Spleen (tissue), 11 donors: Measurements from ENCODE around the gene FAM107B. TPM values are rescaled to one million over a fixed set of nuclear protein-coding genes. Genes with fewer than 3 reads are reported as not detected.

Experiments used
- DNase-seq: peaks from one replicate; pipeline ENCODE4 v3.0.0-alpha.2; 2020
- H3K27ac ChIP-seq, 8 donors: fragments of 200-600 bp; sonication (generic) in 7 of 8; 1 replicate in 4 of 8; 2 replicates in 4 of 8; pipeline versions ENCODE4 v1.5.0 to v1.8.0; 2016 to 2021; ENCODE audit warnings: inconsistent platforms in 4 of 8, mild to moderate bottlenecking in 4 of 8, moderate library complexity in 1 of 8
- H3K27me3 ChIP-seq, 7 donors: fragments of 200-600 bp; sonication (generic) in 6 of 7; replicated peaks in 1 of 7; 1 replicate in 4 of 7; 2 replicates in 3 of 7; pipeline versions ENCODE4 v1.5.0 to v1.8.0; 2016 to 2021; ENCODE audit warnings: inconsistent platforms in 3 of 7, mild to moderate bottlenecking in 1 of 7
- H3K36me3 ChIP-seq, 6 donors: fragments of 200-600 bp; sonication (generic) in 5 of 6; 1 replicate in 4 of 6; 2 replicates in 2 of 6; pipeline versions ENCODE4 v1.5.0 to v1.8.0; 2016 to 2021; ENCODE audit warnings: inconsistent platforms in 2 of 6
- H3K4me1 ChIP-seq, 6 donors: fragments of 200-600 bp; sonication (generic) in 5 of 6; 1 replicate in 3 of 6; 2 replicates in 3 of 6; pipeline versions ENCODE4 v1.5.0 to v1.8.0; 2016 to 2021; ENCODE audit warnings: inconsistent platforms in 3 of 6
- H3K4me3 ChIP-seq, 8 donors: fragments of 200-600 bp; sonication (generic) in 7 of 8; 1 replicate in 4 of 8; 2 replicates in 4 of 8; pipeline versions ENCODE4 v1.5.0 to v1.8.0; 2016 to 2021; ENCODE audit warnings: inconsistent platforms in 4 of 8, mild to moderate bottlenecking in 4 of 8, moderate library complexity in 2 of 8
- H3K9me3 ChIP-seq, 8 donors: fragments of 200-600 bp; sonication (generic) in 7 of 8; 1 replicate in 4 of 8; 2 replicates in 4 of 8; pipeline versions ENCODE4 v1.5.0 to v1.8.0; 2016 to 2021; ENCODE audit warnings: inconsistent platforms in 4 of 8
- CTCF ChIP-seq, 11 experiments: fragments of 200-600 bp in 7 of 11; fragments of 450-650 bp in 4 of 11; sonication (generic) in 4 of 11; IDR thresholded peaks in 8 of 11; conservative IDR thresholded peaks in 3 of 11; 1 replicate in 7 of 11; 2 replicates in 4 of 11; pipeline versions ENCODE4 v1.4.0 to v1.8.0; 2016 to 2021; ENCODE audit warnings: antibody characterized with exemption in 11 of 11, inconsistent platforms in 4 of 11, mild to moderate bottlenecking in 1 of 11
- POLR2A ChIP-seq, 3 donors: fragments of 450-650 bp; IDR thresholded peaks; one replicate each; pipeline ENCODE4 v1.5.1; 2017; ENCODE audit warnings: antibody characterized with exemption in 3 of 3, mild to moderate bottlenecking in 1 of 3
- POLR2AphosphoS5 ChIP-seq, 3 donors: sonication (generic); formaldehyde crosslinking; IDR thresholded peaks; one replicate each; pipeline ENCODE4 v1.5.1; 2017; ENCODE audit warnings: antibody characterized with exemption in 3 of 3
- WGBS, 5 donors: extraction: QIAGEN DNeasy Blood & Tissue Kit in 3 of 5; methylation state at CpG; one replicate each; pipeline versions ENCODE4 v1.1.5 to v1.1.7; 2013 to 2018; 5-methylcytosine and 5-hydroxymethylcytosine counted together
- intact Hi-C: fragments of 100-400 bp; cut with DNase I; formaldehyde crosslinking; loops from one replicate; pipeline ENCODE4 v1.15.0; 2023; ENCODE audit warnings: low total_unique reads
- polyA plus RNA-seq, 3 donors: library from polyadenylated mRNA; stranded (reverse); fragments of 200-250 nt; gene quantifications; one replicate each; pipeline ENCODE4 v1.2.1, GENCODE V29; 2013
- small RNA-seq, 4 donors: library from RNA; depleted of rRNA; stranded (forward); fragments of <200 nt; gene quantifications; one replicate each; pipeline ENCODE3, GENCODE V24; 2016
- total RNA-seq, 7 donors: library from RNA; depleted of rRNA in 3 of 7; stranded (reverse); fragments of >200 nt in 3 of 7; fragmentation: NEBNext Ultra II Directional in 4 of 7; extraction: Animal tissue kit (Norgen Biotek cat#: 25700) in 4 of 7; gene quantifications; one replicate each; pipeline versions ENCODE4 v1.1.0 to v1.2.1, GENCODE V29; 2016 to 2021
- donor health status: healthy with polysubstance abuse.
- donor health status: DM: no; HTN: no; CAD: no; lungs with moderate emphysema.
- donor health status: DM: no; HTN: no; CAD: no.
- donor health status: Bipolar disorder and iron deficiency.
- donor health status: healthy.
- donor health status: DM: no; HTN: no; CAD: no.
- donor health status: DM: yes; HTN: yes; CAD: no.

Gene FAM107B
- total and polyA plus RNA-seq, 10 donors, result 40.1 to 115 (median 75.5) TPM

GRCh38 chr10:14468726-14469125 is 306.0 kb downstream of the FAM107B start:
- 54 to 86% (median 78%) methylated on average over 3 of the region's 3 CpGs for WGBS, 5 donors
- Histone ChIP-seq H3K4me1 (no peaks in the 10 kb centered on the region), H3K27ac (no peak overlapping the region), H3K9me3 (peaks cover 0 to 10% (median 0%) of the 10 kb centered on the region in 8 donors), H3K27me3 (peaks cover 0 to 11% (median 0%) of the 10 kb centered on the region in 7 donors), H3K36me3 (no peaks in the 10 kb centered on the region), H3K4me3 (no peak overlapping the region)
- intact Hi-C loops, result no loop called here
- DNase-seq, result no peak
- TF ChIP-seq POLR2A (IDR thresholded peaks at IDR 0.05), result no peak
- TF ChIP-seq CTCF (IDR thresholded peaks at IDR 0.05 in 8 of 11, conservative IDR thresholded peaks at IDR 0.05 in 3 of 11), result no peak
- no peak for TF ChIP-seq POLR2AphosphoS5 (IDR thresholded peaks at IDR 0.05)

Small RNA genes within 50 kb of the gene (small RNA-seq; reads per million reads assigned to genes)
- gene RNA5SP302, result 0.12 to 0.48 (median 0.21) reads per million in 4 donors

Other genes starting within 250 kb of the FAM107B start
- gene CDNF, start 63.1 kb upstream of the FAM107B start, total RNA-seq, result 1 to 10 TPM in 5 of 7 donors, under 1 TPM in 1, not detected in 1; 0.91 to 2.5 (median 1.6) TPM
- gene CDNF, start 63.1 kb upstream of the FAM107B start, polyA plus RNA-seq, result 1 to 10 TPM in 2 of 3 donors, under 1 TPM in 1; 0.67 to 2.0 (median 1.5) TPM
- 10 to 100 TPM; 11.6 to 24.1 (median 13.4) TPM for gene HSPA14, start 63.4 kb upstream of the FAM107B start, total RNA-seq
- 10 to 100 TPM; 13.5 to 14.0 (median 14.0) TPM for gene HSPA14, start 63.4 kb upstream of the FAM107B start, polyA plus RNA-seq
- 10 to 100 TPM in 6 of 7 donors, 1 to 10 TPM in 1; 10.0 to 18.4 (median 12.8) TPM for gene MSANTD7, start 63.4 kb upstream of the FAM107B start, total RNA-seq
- 1 to 10 TPM; 2.4 to 3.5 (median 2.9) TPM for gene MSANTD7, start 63.4 kb upstream of the FAM107B start, polyA plus RNA-seq
- gene SUV39H2, start 104.0 kb upstream of the FAM107B start, total RNA-seq, result 1 to 10 TPM; 4.0 to 8.4 (median 5.1) TPM
- 1 to 10 TPM; 1.2 to 3.1 (median 2.7) TPM for gene SUV39H2, start 104.0 kb upstream of the FAM107B start, polyA plus RNA-seq
- gene DCLRE1C, start 179.2 kb upstream of the FAM107B start, total RNA-seq, result 10 to 100 TPM; 23.0 to 35.6 (median 27.3) TPM
- 1 to 10 TPM; 6.8 to 9.2 (median 9.2) TPM for gene DCLRE1C, start 179.2 kb upstream of the FAM107B start, polyA plus RNA-seq
- gene MEIG1, start 184.5 kb upstream of the FAM107B start, total RNA-seq, result not detected
- gene MEIG1, start 184.5 kb upstream of the FAM107B start, polyA plus RNA-seq, result under 1 TPM; 0.54 to 0.64 (median 0.57) TPM